H1 (cell line): ENCODE results near the gene GTSF1L. TPM values are rescaled to one million over a fixed set of nuclear protein-coding genes. Genes with fewer than 3 reads are reported as not detected.
A peak's percentile ranks its signal among the peaks of the same experiment; 100 is the strongest.

Source experiments
- CTCF ChIA-PET: fragments of 300-600 bp; sonication (Branson Sonifier 250); formaldehyde crosslinking; loops from one replicate; lab custom pipeline; 2021; ENCODE audit not compliant: partially characterized antibody; lab: Charles Lee
- POLR2A ChIA-PET: fragments of 300-600 bp; sonication (Branson Sonifier 250); formaldehyde crosslinking; loops from one replicate; lab custom pipeline; 2021; ENCODE audit warnings: inconsistent platforms; ENCODE audit not compliant: partially characterized antibody; lab: Charles Lee
- DNase-seq, 2 experiments: peaks; one replicate each; pipeline versions ENCODE4 v3.0.0 to v3.0.0-alpha.2; 2010 to 2022; ENCODE audit warnings: low spot score in 2 of 2, low read depth in 1 of 2, mixed read lengths in 1 of 2
- FAIRE-seq: peaks from 2 replicates; lab custom pipeline; 2011; peaks lifted over from hg19 to GRCh38; lab: Jason Lieb, UNC
- H2AFZ ChIP-seq: 2 replicates; pipeline ENCODE4 v1.8.1; 2012; ENCODE audit warnings: low read length, inconsistent platforms
- H2AK5ac ChIP-seq: 2 replicates; pipeline ENCODE4 v1.6.1; 2013; ENCODE audit warnings: low read depth, low read length
- H2BK120ac ChIP-seq: replicated peaks from 2 replicates; pipeline ENCODE3; 2013; ENCODE audit warnings: low read depth, low read length, inconsistent platforms
- H2BK12ac ChIP-seq: 2 replicates; pipeline ENCODE4 v1.6.1; 2013; ENCODE audit warnings: low read depth, low read length
- H2BK15ac ChIP-seq: 2 replicates; pipeline ENCODE4 v1.6.1; 2013; ENCODE audit warnings: low read length
- H2BK20ac ChIP-seq: 2 replicates; pipeline ENCODE4 v1.6.1; 2013; ENCODE audit warnings: low read length
- H2BK5ac ChIP-seq: 2 replicates; pipeline ENCODE4 v1.6.1; 2013; ENCODE audit warnings: low read depth, low read length
- H3K14ac ChIP-seq: 2 replicates; pipeline ENCODE4 v1.6.1; 2013; ENCODE audit warnings: inconsistent platforms; ENCODE audit not compliant: insufficient read length
- H3K18ac ChIP-seq: 2 replicates; pipeline ENCODE4 v1.6.1; 2013; ENCODE audit warnings: low read length; ENCODE audit errors: extremely low read depth
- H3K23ac ChIP-seq: 2 replicates; pipeline ENCODE4 v1.6.1; 2013; ENCODE audit warnings: inconsistent platforms; ENCODE audit not compliant: insufficient read length
- H3K23me2 ChIP-seq: 2 replicates; pipeline ENCODE4 v1.6.1; 2013; ENCODE audit warnings: low read depth, low read length
- H3K27ac ChIP-seq: 2 replicates; pipeline ENCODE4 v1.6.1; 2011; ENCODE audit warnings: low read depth, low read length, inconsistent platforms
- H3K27me3 ChIP-seq, 4 experiments: replicated peaks in 1 of 4; 1 replicate in 1 of 4; 2 replicates in 3 of 4; pipeline versions ENCODE4 v1.6.1 to v1.8.1; 2011 to 2013; ENCODE audit warnings: low read length in 3 of 4, mild to moderate bottlenecking in 3 of 4, inconsistent platforms in 2 of 4, mixed read lengths in 2 of 4, moderate library complexity in 1 of 4; ENCODE audit not compliant: control insufficient read depth in 3 of 4, insufficient read depth in 3 of 4; ENCODE audit errors: extremely low read depth in 1 of 4
- H3K36me3 ChIP-seq, 4 experiments: 2 replicates each; pipeline versions ENCODE4 v1.6.1 to v1.8.1; 2011 to 2013; ENCODE audit warnings: mild to moderate bottlenecking in 4 of 4, low read length in 3 of 4, moderate library complexity in 2 of 4, control low read depth in 1 of 4, inconsistent platforms in 1 of 4; ENCODE audit not compliant: insufficient read depth in 4 of 4, control insufficient read depth in 2 of 4
- H3K4ac ChIP-seq: replicated peaks from 2 replicates; pipeline ENCODE3; 2013; ENCODE audit warnings: low read length, low read depth, mixed read lengths, inconsistent platforms; ENCODE audit not compliant: insufficient read length
- H3K4me1 ChIP-seq, 4 experiments: replicated peaks in 1 of 4; 1 replicate in 1 of 4; 2 replicates in 3 of 4; pipeline versions ENCODE4 v1.6.1 to v1.8.1; 2011 to 2013; ENCODE audit warnings: low read length in 3 of 4, inconsistent platforms in 2 of 4, mixed read lengths in 1 of 4; ENCODE audit not compliant: insufficient read depth in 4 of 4, control insufficient read depth in 3 of 4
- H3K4me2 ChIP-seq, 2 experiments: 2 replicates each; pipeline versions ENCODE4 v1.6.1 to v1.8.1; 2011 to 2013; ENCODE audit warnings: low read depth in 2 of 2, low read length in 2 of 2, control low read depth in 1 of 2, inconsistent platforms in 1 of 2, mild to moderate bottlenecking in 1 of 2; ENCODE audit not compliant: insufficient read depth in 1 of 2
- H3K4me3 ChIP-seq, 4 experiments: fragments of 200-600, 300-600 bp in 1 of 4; sonication (generic), shearing (Covaris generic), sonication (Bioruptor Twin) in 1 of 4; 2 replicates each; pipeline versions ENCODE4 v1.5.1 to v1.8.1; 2011 to 2016; ENCODE audit warnings: low read length in 4 of 4, low read depth in 3 of 4, control low read depth in 2 of 4, inconsistent platforms in 2 of 4, mild to moderate bottlenecking in 2 of 4, mixed read lengths in 1 of 4, moderate library complexity in 1 of 4; ENCODE audit not compliant: insufficient read depth in 2 of 4; ENCODE audit errors: extremely low read depth in 1 of 4
- H3K56ac ChIP-seq: replicated peaks from 2 replicates; pipeline ENCODE3; 2013; ENCODE audit warnings: low read depth, mild to moderate bottlenecking, mixed read lengths, low read length, inconsistent platforms; ENCODE audit not compliant: insufficient read length
- H3K79me1 ChIP-seq: 2 replicates; pipeline ENCODE4 v1.6.1; 2013; ENCODE audit warnings: low read depth, low read length, control low read depth
- H3K79me2 ChIP-seq, 2 experiments: 2 replicates each; pipeline versions ENCODE4 v1.6.1 to v1.8.1; 2012 to 2013; ENCODE audit warnings: low read length in 2 of 2, mild to moderate bottlenecking in 2 of 2, inconsistent platforms in 1 of 2; ENCODE audit not compliant: insufficient read depth in 2 of 2, control insufficient read depth in 1 of 2
- H3K9ac ChIP-seq, 4 experiments: replicated peaks in 1 of 4; 1 replicate in 1 of 4; 2 replicates in 3 of 4; pipeline versions ENCODE4 v1.6.1 to v1.8.1; 2011 to 2013; ENCODE audit warnings: low read depth in 3 of 4, low read length in 3 of 4, control low read depth in 2 of 4, mild to moderate bottlenecking in 2 of 4, moderate library complexity in 2 of 4, inconsistent platforms in 1 of 4; ENCODE audit errors: extremely low read depth in 1 of 4
- H3K9me3 ChIP-seq, 2 experiments: 2 replicates each; pipeline versions ENCODE4 v1.6.1 to v1.8.1; 2012 to 2013; ENCODE audit warnings: mild to moderate bottlenecking in 2 of 2, moderate library complexity in 2 of 2, control low read depth in 1 of 2, inconsistent platforms in 1 of 2, low read depth in 1 of 2, low read length in 1 of 2, mixed read lengths in 1 of 2; ENCODE audit not compliant: insufficient read depth in 2 of 2
- H4K20me1 ChIP-seq, 2 experiments: replicated peaks in 1 of 2; 2 replicates each; pipeline versions ENCODE3 to v1.8.1; 2011 to 2013; ENCODE audit warnings: inconsistent platforms in 2 of 2, low read length in 2 of 2, mild to moderate bottlenecking in 1 of 2; ENCODE audit not compliant: insufficient read depth in 2 of 2, control insufficient read depth in 1 of 2
- H4K5ac ChIP-seq: 2 replicates; pipeline ENCODE4 v1.6.1; 2013; ENCODE audit warnings: low read length, low read depth, mixed read lengths, inconsistent platforms; ENCODE audit not compliant: insufficient read length
- H4K8ac ChIP-seq: 2 replicates; pipeline ENCODE4 v1.8.0; 2013; ENCODE audit warnings: mild to moderate bottlenecking, moderate library complexity, low read length, inconsistent platforms; ENCODE audit not compliant: insufficient read depth; ENCODE audit errors: extremely low read depth
- H4K91ac ChIP-seq: replicated peaks from 2 replicates; pipeline ENCODE3; 2013; ENCODE audit warnings: low read length, mixed read lengths, inconsistent platforms; ENCODE audit not compliant: insufficient read length
- BCL11A ChIP-seq, 2 experiments: IDR thresholded peaks; one replicate each; pipeline ENCODE4 v1.6.1; 2011; ENCODE audit warnings: low read depth in 2 of 2, low read length in 2 of 2, mild to moderate bottlenecking in 2 of 2
- BRCA1 ChIP-seq: IDR thresholded peaks from 2 replicates; pipeline ENCODE4 v1.6.1; 2012; ENCODE audit warnings: low read depth, low read length, improper control_type of control experiment
- CBX5 ChIP-seq: fragments of 300-800, 300-1000 bp; sonication (generic); IDR thresholded peaks from 2 replicates; pipeline ENCODE4 v1.7.1; 2016; ENCODE audit warnings: antibody characterized with exemption, low read length, low read depth
- CHD1 ChIP-seq: IDR thresholded peaks from 2 replicates; pipeline ENCODE4 v1.6.1; 2012; ENCODE audit warnings: low read depth, low read length, improper control_type of control experiment
- EGR1 ChIP-seq: IDR thresholded peaks from 2 replicates; pipeline ENCODE4 v1.6.1; 2011; ENCODE audit warnings: low read depth, low read length, borderline replicate concordance
- GABPA ChIP-seq: IDR thresholded peaks from 2 replicates; pipeline ENCODE4 v1.6.1; 2011; ENCODE audit warnings: mild to moderate bottlenecking, low read length, moderate library complexity, borderline replicate concordance; ENCODE audit not compliant: insufficient read depth
- KDM4A ChIP-seq: IDR thresholded peaks from one replicate; pipeline ENCODE4 v1.7.1; 2012; ENCODE audit warnings: low read depth, mild to moderate bottlenecking, moderate library complexity, low read length, inconsistent platforms; ENCODE audit not compliant: severe bottlenecking
- NRF1 ChIP-seq: IDR thresholded peaks from 2 replicates; pipeline ENCODE4 v1.6.1; 2011; ENCODE audit warnings: mild to moderate bottlenecking, low read depth, low read length, improper control_type of control experiment
- PHF8 ChIP-seq: fragments of 200-600 bp; sonication (generic); conservative IDR thresholded peaks from 2 replicates; pipeline ENCODE4 v1.7.1; 2012; ENCODE audit warnings: low read depth, mild to moderate bottlenecking, inconsistent platforms, low read length, moderate library complexity
- RBBP5 ChIP-seq: IDR thresholded peaks from 2 replicates; pipeline ENCODE4 v1.7.1; 2012; ENCODE audit warnings: low read depth, mild to moderate bottlenecking, inconsistent platforms, low read length, moderate library complexity, borderline replicate concordance
- SP1 ChIP-seq: IDR thresholded peaks from 2 replicates; pipeline ENCODE4 v1.6.1; 2011; ENCODE audit warnings: low read depth, low read length
- WGBS, 2 experiments: shearing (Covaris generic) in 1 of 2; methylation state at CpG; one replicate each; pipeline versions ENCODE4 v1.1.6 to v1.1.7; 2013 to 2015; ENCODE audit warnings: low lambda C conversion rate in 2 of 2, mixed read lengths in 2 of 2, inconsistent platforms in 1 of 2, low coverage in 1 of 2, missing lambda C conversion rate in 1 of 2; ENCODE audit not compliant: insufficient replicate concordance in 2 of 2, insufficient coverage in 1 of 2, insufficient read length in 1 of 2; ENCODE audit errors: extremely low coverage in 1 of 2, missing lambda C conversion rate in 1 of 2; 5-methylcytosine and 5-hydroxymethylcytosine counted together
- polyA plus RNA-seq, 7 experiments: library from polyadenylated mRNA; depleted of rRNA in 3 of 7; stranded (reverse) in 5 of 7; unstranded in 2 of 7; fragments of >200 nt in 5 of 7; fragments of 200-250 nt in 2 of 7; gene quantifications; 1 replicate in 5 of 7; 2 replicates in 1 of 7; 4 replicates in 1 of 7; pipeline versions ENCODE4 v1.2.1 to v1.2.3, GENCODE V29; 2011 to 2013; ENCODE audit warnings: missing spikeins in 2 of 7, mixed read lengths in 2 of 7
- total RNA-seq: library from RNA; stranded (reverse); fragmentation: NEBNext Ultra II Directional; extraction: Animal tissue kit (Norgen Biotek cat#: 25700); gene quantifications from 2 replicates; pipeline ENCODE4 v1.2.1, GENCODE V29; 2021
- TF ChIP-seq, protein P1 (sequence below): IDR thresholded peaks from 2 replicates; pipeline ENCODE4 v1.6.1; 2012; ENCODE audit warnings: inconsistent platforms

GTSF1L gene
- total and polyA plus RNA-seq, 2 of the 8 experiments (the other 6 are each of a cell fraction or from before 2014, with no cell fraction given): not detected

DNA sequence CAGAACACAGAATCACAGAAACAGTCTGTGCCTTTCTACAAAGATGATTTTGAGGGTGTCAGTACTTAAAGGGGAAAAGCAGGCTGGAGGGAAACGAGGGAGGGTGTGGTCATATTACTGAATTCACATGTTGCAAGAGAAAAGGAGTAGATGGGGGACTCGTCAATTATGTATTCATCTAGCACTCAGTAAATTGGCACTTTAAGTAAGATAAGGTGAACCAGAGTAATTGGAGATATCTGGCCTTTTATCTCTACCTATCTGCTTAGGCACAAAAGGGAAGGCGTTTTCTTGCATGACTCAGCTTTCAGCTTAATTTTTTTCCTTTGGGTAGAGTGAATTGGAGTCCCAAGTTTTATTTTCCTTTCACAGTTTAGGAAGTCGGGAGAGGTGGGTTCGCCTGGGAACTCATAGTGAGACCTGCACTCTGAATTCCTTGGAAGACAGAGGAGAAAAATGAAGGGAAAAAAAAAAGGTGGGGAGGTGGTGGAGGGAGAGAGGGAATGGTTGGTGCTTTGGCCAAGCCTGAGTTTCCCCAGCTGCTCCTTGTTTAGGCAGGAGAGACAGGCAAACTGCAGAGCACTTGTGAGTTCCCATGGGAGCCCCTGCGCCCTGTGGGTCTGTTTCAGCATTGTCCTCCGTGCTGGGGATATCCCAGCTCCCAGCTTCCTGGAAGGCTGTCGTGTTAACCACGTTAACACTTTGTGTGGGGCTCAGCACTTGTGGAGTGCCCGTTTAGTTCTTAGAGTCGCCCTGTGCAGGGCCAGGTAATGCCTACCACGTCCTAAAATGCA lies 19.7 kb upstream of the GTSF1L start:
- H3K14ac ChIP-seq: no peak overlapping the region
- peak overlapping the region; percentile 11 for H4K91ac ChIP-seq
- 0 out of 2 replicates have a peak overlapping the region, but pooled peaks have one; percentile 24 for H2BK5ac ChIP-seq
- 0 out of 2 replicates have a peak overlapping the region, but pooled peaks have one; percentile 50 for H2BK12ac ChIP-seq
- H3K27me3 ChIP-seq: no peaks in the 10 kb centered on the region; a peak in 1 of 7 replicates
- H3K4me2 ChIP-seq: no peak overlapping the region
- H2BK120ac ChIP-seq: no peak overlapping the region
- H3K4ac ChIP-seq: no peak overlapping the region
- DNase-seq (no peak), FAIRE-seq (no peak)
- 74% methylated on average over 12 of the region's 12 CpGs; no CpG with 5 or more reads in 1 of the 2 experiments for WGBS, 2 experiments
- no peaks in the 10 kb centered on the region for H3K79me1 ChIP-seq
- no peak overlapping the region for H2BK20ac ChIP-seq
- peak overlapping the region; percentile 19; the same call in 1 of the 2 replicates for H4K8ac ChIP-seq
- no peaks in the 10 kb centered on the region for H4K20me1 ChIP-seq
- H3K36me3 ChIP-seq: no peaks in the 10 kb centered on the region
- no peak overlapping the region for H2AK5ac ChIP-seq
- no peak overlapping the region for H3K18ac ChIP-seq
- POLR2A ChIA-PET: no interaction called here
- peaks cover 0 to 4% (median 1%) of the 10 kb centered on the region in 4 experiments; a peak in 2 of 7 replicates for H3K4me1 ChIP-seq
- peak overlapping the region; percentile 95 for H2AFZ ChIP-seq
- no peak overlapping the region for H3K27ac ChIP-seq
- no peak overlapping the region for H3K23ac ChIP-seq
- no peaks in the 10 kb centered on the region for H3K23me2 ChIP-seq
- H2BK15ac ChIP-seq: peak overlapping the region; percentile 88; the same call in 1 of the 2 replicates
- no peak overlapping the region for H4K5ac ChIP-seq
- CTCF ChIA-PET: interaction anchor here (1.2 kb wide), 1 partner anchor 335 kb away, joined by 3 read pairs; no protein-coding TSS in a partner anchor
- no peak overlapping the region for H3K56ac ChIP-seq
- no peaks in the 10 kb centered on the region for H3K9me3 ChIP-seq
- no peak overlapping the region for H3K4me3 ChIP-seq
- no peak overlapping the region for H3K9ac ChIP-seq
- H3K79me2 ChIP-seq: no peaks in the 10 kb centered on the region
- no peak for TF ChIP-seq PHF8
- no peak for TF ChIP-seq NRF1
- no peak for TF ChIP-seq RBBP5
- TF ChIP-seq CBX5: no peak
- no peak for TF ChIP-seq BCL11A (IDR thresholded peaks at IDR 0.05; ENCODE audit: low read depth in 2 of 2, low read length in 2 of 2)
- TF ChIP-seq, protein P1, sequence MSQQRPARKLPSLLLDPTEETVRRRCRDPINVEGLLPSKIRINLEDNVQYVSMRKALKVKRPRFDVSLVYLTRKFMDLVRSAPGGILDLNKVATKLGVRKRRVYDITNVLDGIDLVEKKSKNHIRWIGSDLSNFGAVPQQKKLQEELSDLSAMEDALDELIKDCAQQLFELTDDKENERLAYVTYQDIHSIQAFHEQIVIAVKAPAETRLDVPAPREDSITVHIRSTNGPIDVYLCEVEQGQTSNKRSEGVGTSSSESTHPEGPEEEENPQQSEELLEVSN: no peak
- no peak for TF ChIP-seq KDM4A
- TF ChIP-seq CHD1: no peak
- no peak for TF ChIP-seq GABPA
- no peak for TF ChIP-seq SP1
- no peak for TF ChIP-seq BRCA1
- TF ChIP-seq EGR1: no peak
